HEK293T (cell line): ENCODE measurements around the gene KLF2.

Experiments used
- CTCF ChIA-PET: fragments of 350-600 bp; formaldehyde crosslinking; extraction: SDS; loops from one replicate; lab custom pipeline; 2021; ENCODE audit warnings: antibody characterized with exemption, inconsistent platforms; lab: Yijun Ruan, JAX
- POLR2A ChIA-PET: fragments of 350-600 bp; formaldehyde crosslinking; extraction: SDS; loops from one replicate; lab custom pipeline; 2020; ENCODE audit warnings: antibody characterized with exemption, inconsistent platforms; lab: Yijun Ruan, JAX
- DNase-seq: peaks from one replicate; pipeline ENCODE4 v3.0.0; 2012; ENCODE audit warnings: mixed read lengths; ENCODE audit errors: extremely low spot score
- ARNT ChIP-seq: fragments of 450-650 bp; IDR thresholded peaks from 2 replicates; pipeline ENCODE4 v1.6.1; 2017; ENCODE audit warnings: mild to moderate bottlenecking
- BHLHE40 ChIP-seq: fragments of 450-650 bp; IDR thresholded peaks from 2 replicates; pipeline ENCODE4 v1.6.1; 2016; ENCODE audit warnings: mild to moderate bottlenecking, moderate library complexity, borderline replicate concordance
- CTBP1 ChIP-seq: fragments of 450-650 bp; IDR thresholded peaks from 2 replicates; pipeline ENCODE4 v1.6.1; 2016; ENCODE audit warnings: borderline replicate concordance
- ELF4 ChIP-seq: fragments of 450-650 bp; IDR thresholded peaks from 2 replicates; pipeline ENCODE4 v1.6.1; 2017; ENCODE audit warnings: antibody characterized with exemption
- FOXA1 ChIP-seq: fragments of 450-650 bp; IDR thresholded peaks from 2 replicates; pipeline ENCODE4 v1.6.1; 2016; ENCODE audit warnings: mild to moderate bottlenecking
- FOXK2 ChIP-seq: fragments of 450-650 bp; IDR thresholded peaks from 2 replicates; pipeline ENCODE4 v1.6.1; 2016; ENCODE audit warnings: mild to moderate bottlenecking
- FOXM1 ChIP-seq: fragments of 450-650 bp; IDR thresholded peaks from 2 replicates; pipeline ENCODE4 v1.6.1; 2017; ENCODE audit warnings: mild to moderate bottlenecking, borderline replicate concordance
- HDGF ChIP-seq: fragments of 450-650 bp; IDR thresholded peaks from 2 replicates; pipeline ENCODE4 v1.6.1; 2017; ENCODE audit warnings: antibody characterized with exemption, borderline replicate concordance
- L3MBTL2 ChIP-seq: fragments of 450-650 bp; conservative IDR thresholded peaks from 2 replicates; pipeline ENCODE4 v1.6.1; 2016; ENCODE audit warnings: mild to moderate bottlenecking
- LEF1 ChIP-seq: fragments of 450-650 bp; IDR thresholded peaks from 2 replicates; pipeline ENCODE4 v1.6.1; 2017; ENCODE audit warnings: mild to moderate bottlenecking, borderline replicate concordance
- NFRKB ChIP-seq: fragments of 450-650 bp; IDR thresholded peaks from 2 replicates; pipeline ENCODE4 v1.6.1; 2016; ENCODE audit warnings: mild to moderate bottlenecking, moderate library complexity
- PKNOX1 ChIP-seq: fragments of 450-650 bp; IDR thresholded peaks from 2 replicates; pipeline ENCODE4 v1.6.1; 2016
- SP1 ChIP-seq: fragments of 450-650 bp; IDR thresholded peaks from 2 replicates; pipeline ENCODE4 v1.6.1; 2017
- SUZ12 ChIP-seq: fragments of 450-650 bp; IDR thresholded peaks from 2 replicates; pipeline ENCODE4 v1.6.1; 2016; ENCODE audit warnings: mild to moderate bottlenecking
- TARDBP ChIP-seq: fragments of 450-650 bp; IDR thresholded peaks from 2 replicates; pipeline ENCODE4 v1.6.1; 2016
- ZNF384 ChIP-seq: fragments of 450-650 bp; IDR thresholded peaks from 2 replicates; pipeline ENCODE4 v1.6.1; 2016

The KLF2 gene

GRCh38 chr19:16347706-16348105 lies 23.1 kb downstream of the KLF2 start:
- DNase-seq, result no peak
- no peak for TF ChIP-seq ARNT
- TF ChIP-seq ELF4, result no peak
- no peak for TF ChIP-seq SUZ12
- no peak for TF ChIP-seq LEF1
- TF ChIP-seq TARDBP, result no peak
- no peak for TF ChIP-seq PKNOX1
- no peak for TF ChIP-seq FOXK2
- TF ChIP-seq FOXM1, result no peak
- TF ChIP-seq L3MBTL2, result no peak
- no peak for TF ChIP-seq ZNF384
- no peak for TF ChIP-seq FOXA1
- no peak for TF ChIP-seq SP1
- TF ChIP-seq CTBP1, result no peak
- CTCF ChIA-PET, result no interaction called here
- POLR2A ChIA-PET, result no interaction called here

- no peak for DNase-seq
- ChIA-PET POLR2A (no interaction called here), CTCF (no interaction called here)
- no peak for TF ChIP-seq LEF1
- TF ChIP-seq SP1, result no peak
- no peak for TF ChIP-seq FOXM1
- no peak for TF ChIP-seq BHLHE40
- no peak for TF ChIP-seq SUZ12
- no peak for TF ChIP-seq ELF4
- TF ChIP-seq ARNT, result no peak
- no peak for TF ChIP-seq L3MBTL2
- no peak for TF ChIP-seq HDGF
- TF ChIP-seq TARDBP, result no peak
- no peak for TF ChIP-seq FOXA1
- no peak for TF ChIP-seq ZNF384
These were observed 25.0 kb downstream of the KLF2 start for GRCh38 chr19:16349551-16350152.

GRCh38 chr19:16351133-16351809 lies 26.6 kb downstream of the KLF2 start:
- POLR2A ChIA-PET, result no interaction called here
- CTCF ChIA-PET, result no interaction called here
- no peak for DNase-seq
- TF ChIP-seq ELF4 (no peak), NFRKB (no peak), ARNT (no peak), ZNF384 (no peak), FOXK2 (no peak), L3MBTL2 (no peak), TARDBP (no peak), FOXA1 (no peak), LEF1 (no peak)

- DNase-seq, result no peak
- CTCF ChIA-PET, result no interaction called here
- POLR2A ChIA-PET, result no interaction called here
- no peak for TF ChIP-seq LEF1
- no peak for TF ChIP-seq ARNT
- no peak for TF ChIP-seq NFRKB
- TF ChIP-seq ELF4, result no peak
- no peak for TF ChIP-seq SUZ12
- TF ChIP-seq FOXK2, result no peak
- TF ChIP-seq PKNOX1, result no peak
- TF ChIP-seq FOXA1, result no peak
- TF ChIP-seq ZNF384, result no peak
- no peak for TF ChIP-seq TARDBP
- no peak for TF ChIP-seq L3MBTL2
- no peak for TF ChIP-seq CTBP1
- TF ChIP-seq FOXM1, result no peak
- TF ChIP-seq BHLHE40, result no peak
These were observed 30.8 kb downstream of the KLF2 start for GRCh38 chr19:16355293-16356043.

GRCh38 chr19:16358456-16358855 lies 33.8 kb downstream of the KLF2 start:
- DNase-seq, result no peak
- ChIA-PET POLR2A (no interaction called here), CTCF (no interaction called here)
- no peak for TF ChIP-seq SUZ12
- no peak for TF ChIP-seq ARNT
- no peak for TF ChIP-seq CTBP1
- no peak for TF ChIP-seq PKNOX1
- no peak for TF ChIP-seq ELF4
- TF ChIP-seq FOXA1, result no peak
- TF ChIP-seq LEF1, result no peak
- TF ChIP-seq BHLHE40, result no peak
- no peak for TF ChIP-seq HDGF

- TF ChIP-seq FOXK2 (no peak), ARNT (no peak), HDGF (no peak), ZNF384 (no peak), CTBP1 (no peak), L3MBTL2 (no peak), BHLHE40 (no peak), NFRKB (no peak)
- POLR2A ChIA-PET, result no interaction called here
- CTCF ChIA-PET, result no interaction called here
- no peak for DNase-seq
These were observed 34.4 kb downstream of the KLF2 start for GRCh38 chr19:16359074-16359473.
